Activated CD4-positive, CD25-positive, alpha-beta regulatory T cell treated with anti-CD3 and anti-CD28 coated beads, Interleukin-2, amount 50 U/mL, for 24 hours (primary cell): ENCODE results near the gene STX12.
"Not testable (repeated sequence)": the region's sequence is repeated elsewhere in the genome, so short reads cannot be mapped to it uniquely, and the experiment has no call there.

Experiments
- ATAC-seq, 2 donors: fragments of 150-1000 bp; cut with Tn5 transposase; one replicate each; pipeline ENCODE4 v1.10.0; 2021; ENCODE audit warnings: mild to moderate bottlenecking in 1 of 2, moderate library complexity in 1 of 2

The STX12 gene

DNA sequence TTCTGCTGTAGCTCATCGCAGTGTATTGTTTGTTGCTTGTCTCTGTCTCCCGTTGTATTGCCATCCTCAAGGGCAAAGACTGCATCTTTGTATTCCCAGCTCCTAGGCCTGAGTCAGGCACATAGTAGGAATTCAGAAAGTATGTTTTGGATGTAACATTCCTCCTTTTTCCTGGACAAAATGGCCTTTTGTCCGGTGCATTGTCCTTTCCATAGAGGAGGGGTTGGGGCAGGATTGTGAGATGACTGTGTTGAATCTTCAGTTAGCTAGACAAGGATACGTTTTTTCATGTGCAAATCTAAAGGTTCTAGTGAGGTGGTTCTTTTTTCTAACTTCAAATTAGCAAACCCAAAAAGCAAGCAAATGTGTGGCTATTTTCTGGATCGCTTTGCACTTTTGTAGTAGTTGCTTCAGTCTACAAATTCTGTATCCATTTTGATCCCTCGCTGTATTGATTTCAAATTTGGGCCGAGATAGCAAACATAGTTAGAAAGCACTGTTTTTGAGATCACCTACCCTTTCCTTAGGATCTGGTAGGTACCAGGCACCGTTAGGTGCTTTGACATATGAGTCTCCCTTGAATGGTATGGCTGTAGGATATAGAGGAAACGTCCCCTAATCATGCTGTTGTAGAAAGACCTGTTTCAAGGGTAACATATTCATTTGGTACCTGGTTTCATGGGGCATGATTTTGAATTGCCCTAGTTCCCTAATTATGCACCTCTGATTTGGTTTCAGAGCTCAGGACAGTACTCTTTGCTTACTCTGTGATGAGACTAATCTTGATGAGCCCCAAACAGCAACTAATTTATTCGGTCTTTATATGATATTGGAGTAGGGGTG is 58.8 kb downstream of the STX12 start:
- no peak for ATAC-seq

DNA sequence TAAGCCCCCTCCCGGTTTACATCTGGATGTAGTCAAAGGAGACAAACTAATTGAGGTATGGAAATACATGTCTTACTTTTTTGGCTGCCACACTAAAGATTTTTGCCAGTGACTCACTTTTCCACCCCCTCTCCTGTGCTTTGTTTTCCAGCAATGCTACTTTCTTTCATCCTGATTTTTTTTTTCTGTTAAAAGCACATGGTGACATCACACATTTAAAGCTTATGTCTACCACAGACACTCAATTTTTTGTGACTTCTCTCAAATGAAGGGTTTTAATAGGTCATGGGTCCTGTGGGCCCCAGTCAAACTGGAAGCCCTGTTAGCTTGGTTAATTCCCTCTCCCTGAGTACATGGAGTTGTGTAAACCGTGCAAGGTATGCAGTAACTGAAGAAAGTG is 59.7 kb downstream of the STX12 start:
- no peak for ATAC-seq

DNA sequence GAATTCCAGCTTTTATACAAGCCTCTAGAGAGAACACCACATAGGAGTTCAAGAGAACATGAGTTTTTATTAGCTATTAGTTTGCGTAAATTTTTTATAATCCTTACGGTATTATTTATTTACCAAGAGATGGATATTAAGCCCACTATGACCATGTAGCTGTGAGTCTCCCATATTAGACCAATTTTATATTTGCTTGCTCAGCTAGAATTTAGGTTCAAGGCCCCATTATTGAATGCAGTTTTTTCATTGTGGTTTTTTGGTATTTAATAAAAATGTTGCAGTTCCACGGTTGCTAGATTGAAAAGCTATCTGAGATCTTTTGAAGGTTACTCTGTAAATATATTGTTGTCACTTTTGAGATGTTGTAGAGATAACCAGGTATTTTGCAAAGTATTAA is 60.5 kb downstream of the STX12 start:
- no peak for ATAC-seq

DNA sequence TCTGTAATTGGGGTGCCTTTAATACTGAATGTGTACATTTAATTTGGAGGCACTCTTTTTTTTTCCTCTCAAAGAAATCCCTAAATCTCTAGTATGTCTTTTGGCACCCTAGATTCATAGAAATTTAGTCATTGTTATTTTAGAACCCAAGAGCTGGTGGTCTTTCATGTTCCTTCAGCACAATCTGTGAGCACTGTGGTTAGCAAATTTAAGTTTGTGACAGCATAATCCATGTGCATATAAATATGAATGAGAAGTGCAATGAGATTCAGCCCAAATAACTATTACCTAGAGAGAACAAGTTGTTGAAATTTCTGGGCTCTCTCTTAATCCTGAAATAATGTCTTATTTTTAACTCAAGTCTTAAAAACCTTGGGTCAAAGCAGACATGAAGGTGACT is 62.0 kb downstream of the STX12 start:
- no peak for ATAC-seq

DNA sequence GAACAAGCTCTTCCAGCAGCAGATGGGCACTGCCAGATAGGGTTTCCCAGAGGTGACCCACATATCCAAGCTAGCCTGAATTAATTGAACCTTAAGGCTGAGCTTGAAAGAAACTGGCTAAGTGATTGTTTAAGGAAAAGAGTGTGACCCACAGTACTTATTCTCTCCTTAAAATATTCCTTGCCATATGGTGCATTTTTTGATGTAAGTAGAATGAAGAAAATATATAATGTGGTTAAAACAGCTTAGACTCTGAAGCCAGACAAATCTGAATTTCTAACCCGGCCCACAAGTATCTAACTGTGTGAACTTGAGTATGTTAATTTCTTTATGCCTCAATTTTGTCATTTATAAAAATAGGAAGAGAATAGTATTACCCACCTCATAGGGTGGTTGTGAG is 62.5 kb downstream of the STX12 start:
- no peak for ATAC-seq

DNA sequence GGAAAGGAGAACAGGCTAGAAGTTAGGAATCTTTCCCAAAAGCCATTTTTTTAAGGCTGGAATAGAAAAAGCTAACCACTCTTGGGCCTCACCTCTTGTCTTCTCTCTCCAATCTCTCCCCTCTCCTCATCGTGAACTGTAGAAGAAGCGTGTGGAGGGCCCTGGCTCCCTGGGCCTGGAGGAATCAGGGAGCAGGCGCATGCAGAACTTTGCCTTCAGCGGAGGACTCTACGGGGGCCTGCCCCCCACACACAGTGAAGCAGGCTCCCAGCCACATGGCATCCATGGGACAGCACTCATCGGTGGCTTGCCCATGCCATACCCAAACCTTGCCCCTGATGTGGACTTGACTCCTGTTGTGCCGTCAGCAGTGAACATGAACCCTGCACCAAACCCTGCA is 76.9 kb downstream of the STX12 start:
- ATAC-seq: no peak

DNA sequence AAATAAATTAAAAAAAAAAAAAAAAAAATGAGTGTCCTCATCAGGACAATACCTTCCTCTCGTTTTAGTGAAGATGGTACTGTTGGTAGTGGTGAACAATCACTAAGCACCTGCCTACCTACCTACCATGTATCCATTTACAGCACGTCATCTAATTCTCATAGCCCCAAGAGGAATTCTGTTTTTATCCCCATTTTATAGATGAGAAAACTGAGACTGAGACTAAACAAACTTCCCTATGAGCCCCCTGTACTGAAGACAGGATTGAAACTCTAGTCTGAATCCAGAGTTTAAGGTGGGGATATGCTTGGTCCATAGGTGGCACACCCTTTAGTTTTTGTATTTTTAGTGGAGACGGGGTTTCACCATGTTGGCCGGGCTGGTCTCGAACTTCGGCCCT is 82.1 kb downstream of the STX12 start:
- no peak for ATAC-seq

DNA sequence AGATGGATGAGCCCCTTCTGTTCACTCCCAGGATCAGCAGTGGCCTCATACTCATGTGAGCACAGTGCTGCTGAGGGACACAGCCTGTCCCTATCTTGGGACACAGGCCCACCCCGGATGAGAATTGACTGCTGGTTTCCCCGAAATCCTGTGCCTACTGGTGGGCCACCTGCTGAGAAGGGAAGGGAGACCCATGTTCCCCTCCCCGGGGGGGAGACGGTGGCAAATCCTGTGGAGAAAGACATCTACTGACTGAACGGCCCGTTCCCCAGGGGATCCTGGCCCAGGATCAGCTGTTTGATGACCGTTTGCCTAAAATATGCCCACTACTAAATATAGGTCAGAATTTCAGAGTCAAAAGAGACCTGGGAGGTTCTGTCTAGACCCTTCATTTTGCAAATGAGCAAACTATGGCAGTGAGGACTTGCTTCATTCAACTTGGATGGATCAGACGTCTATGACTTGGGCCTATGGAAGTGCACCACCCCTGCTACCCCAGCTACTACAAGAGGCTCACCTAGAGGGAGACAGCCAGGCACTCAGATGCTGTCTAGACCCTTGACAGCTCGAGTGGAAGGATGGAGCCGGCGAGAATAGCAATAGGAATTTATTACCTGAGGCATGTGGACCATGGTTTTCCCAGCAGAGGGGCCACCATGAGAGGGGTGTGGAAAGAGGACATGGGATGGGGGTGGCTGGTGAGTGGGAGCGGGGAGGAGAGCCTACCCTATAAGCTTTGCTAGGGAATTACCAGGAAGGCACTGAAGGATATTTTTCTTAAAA is 83.7 kb downstream of the STX12 start:
- ATAC-seq: no peak

DNA sequence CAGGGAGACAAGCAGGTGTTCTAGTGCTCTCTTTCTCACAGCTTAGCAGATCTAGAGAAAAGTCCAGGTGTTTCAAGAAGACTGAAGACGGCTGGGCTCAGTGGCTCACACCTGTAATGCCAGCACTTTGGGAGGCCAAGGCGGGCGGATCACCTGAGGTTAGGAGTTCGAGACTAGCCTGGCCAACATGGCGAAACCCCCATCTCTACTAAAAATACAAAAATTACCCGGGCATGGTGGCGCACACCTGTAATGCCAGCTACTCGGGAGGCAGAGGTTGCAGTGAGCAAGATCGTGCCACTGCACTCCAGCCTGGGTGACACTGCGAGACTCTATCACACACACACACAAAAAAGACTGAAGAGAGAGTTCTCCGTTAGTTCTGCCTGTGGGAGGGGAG is 84.5 kb downstream of the STX12 start:
- ATAC-seq: not testable (repeated sequence)

DNA sequence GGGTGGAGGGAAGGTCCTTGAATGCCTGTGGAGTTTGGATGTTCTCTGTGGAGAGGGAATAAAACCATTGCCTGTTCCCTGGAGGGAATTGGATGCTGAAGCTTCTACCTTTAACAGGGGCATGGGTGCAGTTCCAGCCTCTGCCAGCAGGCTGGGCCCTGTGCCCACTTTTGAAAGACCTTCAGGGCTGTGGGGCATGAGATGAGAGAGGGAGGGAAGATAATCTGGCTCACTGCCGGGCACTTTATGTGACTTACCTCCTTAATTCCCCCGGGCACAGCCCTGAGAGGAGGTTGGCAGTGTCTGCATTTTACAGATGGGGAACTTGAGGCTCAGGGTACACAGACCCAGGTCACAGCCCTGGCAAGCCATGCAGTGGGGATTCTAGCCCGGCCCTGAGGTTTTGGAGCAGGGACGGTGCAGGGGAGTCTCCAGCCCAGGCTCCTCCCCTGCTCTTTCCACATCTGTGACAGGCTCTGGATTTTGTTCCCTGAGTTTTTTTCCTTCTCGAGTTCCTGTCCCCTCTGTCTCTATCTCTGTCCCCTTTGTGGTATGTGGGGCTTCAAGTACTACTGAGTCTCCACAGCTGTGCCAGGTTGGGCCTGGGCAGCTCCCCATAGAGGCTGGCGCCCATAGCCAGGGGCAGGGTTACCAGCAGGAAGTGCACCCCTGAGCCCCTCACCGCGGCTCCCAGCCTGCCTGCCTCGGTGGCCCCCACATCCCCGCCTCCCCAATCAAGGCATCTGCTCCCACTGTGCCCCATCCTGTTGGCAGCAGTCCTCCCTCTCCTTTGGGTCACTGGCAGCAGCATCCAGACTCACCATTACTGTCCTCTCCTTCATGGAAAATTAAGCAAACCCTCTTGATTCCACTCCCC is 85.3 kb downstream of the STX12 start:
- ATAC-seq: peak; percentile 93 to 95

DNA sequence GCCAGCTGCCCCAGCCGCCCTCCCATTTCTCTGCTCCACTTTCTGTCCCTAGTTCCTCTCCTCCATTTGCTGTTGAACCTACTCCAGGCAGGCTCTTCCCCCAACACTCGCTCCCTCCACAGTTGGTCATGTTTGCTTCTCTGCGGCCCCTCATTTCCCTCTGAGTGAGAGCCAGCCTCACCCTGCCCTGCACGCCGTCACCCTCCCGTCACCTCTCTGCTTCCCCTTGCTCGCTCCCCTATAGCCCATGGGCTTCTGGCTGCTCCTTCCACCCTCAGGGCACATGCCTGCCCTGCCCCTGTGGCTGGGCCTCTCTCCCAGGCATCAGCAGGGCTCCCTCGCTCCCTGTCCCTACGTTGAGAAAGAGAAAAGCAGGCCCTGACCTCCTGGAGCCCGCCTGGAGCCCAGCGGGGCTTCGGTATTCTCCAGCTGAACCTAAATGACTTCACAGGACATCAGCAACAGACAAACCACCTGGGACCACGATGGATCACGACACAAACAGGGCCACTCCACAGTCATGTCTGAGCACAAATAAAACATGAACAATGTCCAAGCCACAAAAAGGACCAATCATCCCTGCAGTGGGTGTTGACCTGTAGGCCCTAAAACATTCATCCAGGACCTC is 86.0 kb downstream of the STX12 start:
- ATAC-seq: no peak

DNA sequence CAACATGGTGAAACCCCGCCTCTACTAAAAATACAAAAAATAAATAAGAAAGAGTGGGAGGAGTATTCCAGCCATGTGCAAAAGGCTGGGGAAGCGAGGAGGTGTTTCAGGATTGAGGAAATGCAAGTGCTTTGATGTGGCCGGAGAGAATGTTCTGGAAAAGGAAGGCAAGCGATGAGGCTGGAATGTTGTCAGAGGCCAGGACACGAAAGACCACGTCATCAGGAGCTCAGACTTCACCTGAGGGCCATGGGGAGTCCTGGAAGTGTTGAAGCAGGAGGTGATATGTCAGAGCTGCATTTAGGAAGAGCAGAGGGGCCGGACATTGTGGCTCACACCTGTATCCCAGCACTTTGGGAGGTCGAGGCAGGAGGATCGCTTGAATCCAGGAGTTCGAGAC is 88.4 kb downstream of the STX12 start:
- no peak for ATAC-seq

DNA sequence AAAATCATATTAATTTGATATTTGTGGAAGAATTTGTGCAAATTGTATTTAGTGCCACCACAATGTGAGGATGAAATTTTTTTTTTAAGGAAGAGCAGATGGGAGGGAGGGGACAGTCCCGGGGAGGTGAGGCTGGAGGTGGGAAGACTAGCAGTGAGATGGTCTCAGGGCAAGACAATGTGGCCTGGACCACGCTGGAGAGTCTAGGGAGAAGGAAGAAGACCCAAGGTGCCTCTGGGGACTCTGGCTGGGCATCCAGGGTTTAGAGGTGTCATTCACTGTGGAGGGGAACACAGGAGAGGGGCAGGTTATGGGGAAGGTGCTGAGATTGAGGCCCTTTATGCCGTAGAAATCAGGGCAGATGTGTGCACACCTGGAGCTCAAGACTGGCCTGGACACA is 89.0 kb downstream of the STX12 start:
- no peak for ATAC-seq

DNA sequence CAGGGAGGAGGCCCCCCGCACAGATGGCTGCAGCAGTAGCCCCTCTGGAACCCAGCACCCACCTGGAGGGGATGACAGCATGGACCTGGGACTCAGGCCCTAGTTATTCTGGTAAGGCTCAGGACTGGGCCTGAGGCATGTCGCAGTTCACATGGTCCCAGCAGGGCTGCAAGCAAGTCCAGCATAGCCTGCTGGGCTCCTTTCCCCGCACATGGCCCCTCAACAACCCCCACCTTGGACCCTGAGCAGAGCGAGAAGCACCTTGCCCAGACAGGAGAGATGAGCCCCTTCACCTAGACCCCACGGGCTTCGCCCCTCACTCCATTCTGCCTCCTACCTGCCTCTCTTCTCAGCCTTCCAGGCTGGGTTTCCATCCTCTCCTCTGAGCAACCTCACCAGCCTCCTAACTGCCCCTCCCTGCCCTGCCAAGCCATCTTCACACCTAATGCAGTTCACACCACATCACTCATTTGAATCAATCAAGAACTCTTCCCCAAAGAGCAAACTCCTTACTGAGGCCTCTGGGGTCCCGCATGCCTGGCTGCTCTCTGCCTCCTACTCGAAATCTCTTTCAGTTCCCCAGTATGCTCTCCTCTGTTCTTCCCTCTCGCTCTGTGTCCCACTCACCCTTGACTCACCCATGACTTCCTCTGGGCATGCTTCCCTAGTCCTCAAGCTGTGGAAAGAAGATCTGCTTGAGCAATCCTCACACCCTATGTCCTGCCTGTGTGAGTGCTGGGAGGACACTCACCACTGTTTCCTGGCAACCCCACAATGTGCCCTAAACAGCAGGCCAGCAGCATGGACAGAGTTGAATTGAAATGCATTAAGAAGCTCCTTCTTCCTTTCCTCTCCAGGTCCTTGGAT is 89.9 kb downstream of the STX12 start:
- peak; percentile 33 to 34 for ATAC-seq

DNA sequence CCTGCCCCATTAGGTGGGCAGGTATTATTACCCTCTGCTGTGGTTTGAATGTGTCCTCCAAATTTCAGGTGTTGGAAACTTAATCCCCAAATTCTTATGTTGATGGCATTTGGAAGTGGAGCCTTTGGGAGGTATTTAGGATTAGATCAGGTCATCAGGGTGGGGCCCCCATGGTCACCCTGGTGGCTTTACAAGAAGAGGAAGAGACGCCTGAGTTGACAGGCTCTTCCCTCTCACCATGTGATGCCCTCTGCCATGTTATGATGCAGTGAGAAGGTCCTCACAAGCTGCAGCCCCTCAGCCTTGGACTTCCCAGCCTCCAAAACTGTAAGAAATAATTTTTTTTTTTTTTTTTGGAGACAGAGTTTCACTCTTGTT is 90.5 kb downstream of the STX12 start:
- ATAC-seq: no peak

DNA sequence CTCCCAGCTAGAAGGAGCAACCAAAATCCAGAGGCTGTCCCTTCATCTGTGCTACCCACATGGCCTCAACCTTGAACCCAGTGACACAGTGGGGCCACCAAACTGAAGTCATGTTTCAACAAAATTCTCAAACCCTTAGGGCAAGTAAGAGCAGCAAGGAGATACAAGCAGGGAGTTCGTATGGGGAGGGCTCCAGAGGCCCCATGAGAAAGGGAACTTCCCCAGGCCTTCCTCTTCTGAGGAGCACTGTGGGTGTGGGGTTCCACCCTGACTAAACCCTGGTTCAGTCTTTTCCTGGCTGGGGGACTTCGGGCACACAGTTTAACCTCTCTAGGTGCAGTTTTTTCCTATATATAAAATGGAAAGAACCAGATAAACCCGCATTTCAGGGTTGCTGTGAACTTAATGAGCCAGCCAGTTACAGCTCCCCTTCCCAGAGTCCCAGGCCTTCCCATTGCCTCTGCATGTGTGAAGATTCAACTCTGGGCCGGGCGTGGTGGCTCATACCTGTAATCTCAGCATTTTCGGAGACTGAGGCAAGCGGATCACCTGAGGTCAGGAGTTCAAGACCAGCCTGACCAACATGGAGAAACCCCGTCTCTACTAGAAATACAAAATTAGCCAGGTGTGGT is 91.4 kb downstream of the STX12 start:
- ATAC-seq: peak; percentile 27 to 66

DNA sequence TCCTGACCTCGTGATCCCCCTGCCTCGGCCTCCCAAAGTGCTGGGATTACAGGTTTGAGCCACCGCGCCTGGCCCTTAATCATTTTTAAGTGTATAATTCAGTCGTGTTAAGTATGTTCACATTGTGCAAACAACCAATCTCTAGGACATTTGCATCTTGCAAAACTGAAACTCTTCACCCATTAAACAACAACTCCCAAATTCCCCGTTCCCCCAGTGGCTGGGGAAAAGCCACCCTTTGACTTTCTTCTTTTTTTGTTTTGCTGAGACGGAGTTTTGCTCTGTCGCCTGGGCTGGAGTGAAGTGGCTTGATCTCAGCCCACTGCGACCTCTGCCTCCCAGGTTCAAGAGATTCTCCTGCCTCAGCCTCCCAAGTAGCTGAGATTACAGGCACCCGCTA is 92.8 kb downstream of the STX12 start:
- ATAC-seq: no peak

DNA sequence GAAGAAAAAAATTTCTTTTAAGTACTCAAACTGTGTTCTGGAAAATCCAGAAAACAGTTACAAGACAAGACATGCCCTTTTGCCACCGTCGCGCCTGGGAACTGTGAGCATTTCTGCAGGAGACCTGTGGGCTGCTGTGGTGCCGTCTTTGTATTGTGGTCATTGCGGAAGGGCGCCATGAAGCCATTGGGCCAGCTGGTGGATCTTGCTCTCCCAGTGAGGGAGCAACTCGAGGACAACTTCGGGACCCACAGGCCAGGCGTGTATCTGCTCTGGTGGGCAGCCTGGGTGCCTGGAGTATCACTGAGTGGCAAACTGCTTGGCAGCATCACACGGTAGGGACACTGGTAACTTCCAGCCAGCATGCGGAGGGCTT is 95.5 kb downstream of the STX12 start:
- ATAC-seq: no peak

DNA sequence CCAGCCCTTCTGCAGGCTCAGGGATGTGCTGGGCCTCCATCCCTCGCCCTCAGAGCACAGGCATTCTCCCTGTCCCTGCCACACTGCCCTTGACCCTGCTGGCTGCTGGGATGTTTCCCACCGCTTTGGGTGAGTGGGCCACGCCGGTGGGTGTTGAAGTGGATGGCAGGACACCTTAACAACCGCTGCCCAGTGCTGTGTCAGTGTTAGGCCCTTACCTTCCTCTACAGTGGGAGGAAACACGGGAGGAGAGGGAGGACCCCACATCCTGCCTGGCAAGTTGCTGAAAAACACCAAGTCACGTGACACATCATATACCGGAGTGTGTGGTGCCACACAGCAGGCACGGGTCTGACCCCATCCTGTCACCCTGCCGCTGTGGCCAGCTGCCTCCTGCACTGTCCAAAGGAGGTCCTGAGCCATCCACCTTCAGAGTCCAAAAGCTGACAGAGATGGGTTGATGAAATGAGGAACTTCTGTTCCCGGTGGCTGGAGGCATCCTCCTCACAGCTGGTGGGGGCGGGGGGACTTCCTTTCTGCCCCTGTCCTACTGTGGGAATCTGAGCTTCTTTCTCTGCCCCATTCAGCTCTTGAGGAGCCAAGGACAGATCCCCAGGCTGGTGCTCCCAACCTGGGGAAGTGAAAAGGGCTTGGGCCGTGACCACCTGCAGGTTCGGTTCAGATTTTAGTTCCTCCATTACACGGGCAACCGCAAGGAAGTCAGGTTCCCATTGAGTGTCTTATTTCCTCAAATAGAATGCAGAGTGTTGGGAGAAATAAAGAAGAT is 96.1 kb downstream of the STX12 start:
- ATAC-seq: peak; percentile 55 to 65

DNA sequence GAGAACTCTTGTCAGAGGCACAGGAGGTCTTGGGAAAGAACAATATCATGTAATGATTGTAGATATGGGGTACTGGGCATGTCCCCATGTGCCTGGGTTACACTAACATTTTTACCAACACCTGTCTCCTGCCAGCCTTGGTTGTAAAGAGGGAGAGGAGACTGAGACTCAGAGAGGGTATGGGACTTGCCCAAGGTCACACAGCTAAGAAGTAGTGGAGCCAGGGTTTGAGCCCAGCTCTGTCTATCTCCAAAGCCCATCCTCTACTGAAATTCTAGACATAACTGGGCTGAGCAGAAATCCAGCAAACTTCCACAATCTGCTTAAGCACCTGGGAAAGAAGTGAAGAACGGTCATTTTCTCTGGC is 96.7 kb downstream of the STX12 start:
- no peak for ATAC-seq

DNA sequence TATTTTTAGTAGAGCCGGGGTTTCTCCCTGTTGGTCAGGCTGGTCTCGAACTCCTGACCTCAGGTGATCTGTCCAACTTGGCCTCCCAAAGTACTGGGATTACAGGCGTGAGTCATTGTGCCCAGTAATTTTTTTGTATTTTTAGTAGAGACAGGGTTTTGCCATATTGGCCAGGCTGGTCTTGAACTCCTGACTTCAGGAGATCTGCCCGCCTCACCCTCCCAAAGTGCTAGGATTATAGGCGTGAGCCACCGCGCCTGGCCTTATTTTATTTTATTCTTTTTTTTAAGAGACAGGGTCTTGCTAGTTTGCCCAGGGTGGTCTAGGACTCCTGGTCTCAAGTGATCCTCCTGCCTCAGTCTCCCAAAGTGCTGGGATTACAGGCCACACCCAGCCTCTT is 98.1 kb downstream of the STX12 start:
- not testable (repeated sequence) for ATAC-seq
